ENCODE data around the gene LYRM1.

DNA sequence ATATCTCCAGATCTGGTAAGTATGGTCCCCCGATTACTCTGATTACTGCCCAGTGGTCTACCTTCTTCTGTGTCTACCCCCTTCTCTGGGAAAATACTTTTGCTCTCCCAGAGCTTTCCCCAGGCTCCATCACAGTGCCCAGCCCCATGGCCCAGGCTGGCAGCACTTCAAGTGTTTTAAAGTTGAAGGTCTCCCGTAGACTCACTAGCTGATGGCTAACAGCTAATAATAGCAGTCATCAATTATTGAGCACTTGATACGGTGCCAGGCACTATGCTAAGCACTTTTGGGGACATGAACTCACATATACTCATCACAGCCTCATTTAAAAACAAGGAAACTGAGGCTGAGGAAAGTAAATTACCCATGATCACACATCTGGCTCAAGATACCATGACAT is 33.8 kb upstream of the LYRM1 start:
- no peak for TF ChIP-seq RFX5 (IDR thresholded peaks at IDR 0.05; ENCODE audit: low read depth, low read length)
- TF ChIP-seq, protein P1, sequence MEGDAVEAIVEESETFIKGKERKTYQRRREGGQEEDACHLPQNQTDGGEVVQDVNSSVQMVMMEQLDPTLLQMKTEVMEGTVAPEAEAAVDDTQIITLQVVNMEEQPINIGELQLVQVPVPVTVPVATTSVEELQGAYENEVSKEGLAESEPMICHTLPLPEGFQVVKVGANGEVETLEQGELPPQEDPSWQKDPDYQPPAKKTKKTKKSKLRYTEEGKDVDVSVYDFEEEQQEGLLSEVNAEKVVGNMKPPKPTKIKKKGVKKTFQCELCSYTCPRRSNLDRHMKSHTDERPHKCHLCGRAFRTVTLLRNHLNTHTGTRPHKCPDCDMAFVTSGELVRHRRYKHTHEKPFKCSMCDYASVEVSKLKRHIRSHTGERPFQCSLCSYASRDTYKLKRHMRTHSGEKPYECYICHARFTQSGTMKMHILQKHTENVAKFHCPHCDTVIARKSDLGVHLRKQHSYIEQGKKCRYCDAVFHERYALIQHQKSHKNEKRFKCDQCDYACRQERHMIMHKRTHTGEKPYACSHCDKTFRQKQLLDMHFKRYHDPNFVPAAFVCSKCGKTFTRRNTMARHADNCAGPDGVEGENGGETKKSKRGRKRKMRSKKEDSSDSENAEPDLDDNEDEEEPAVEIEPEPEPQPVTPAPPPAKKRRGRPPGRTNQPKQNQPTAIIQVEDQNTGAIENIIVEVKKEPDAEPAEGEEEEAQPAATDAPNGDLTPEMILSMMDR (conservative IDR thresholded peaks at IDR 0.05; ENCODE audit: low read depth, low read length), result no peak
- TF ChIP-seq SMC3 (IDR thresholded peaks at IDR 0.05; ENCODE audit: low read depth, low read length), result no peak
- no peak for TF ChIP-seq CHD1 (IDR thresholded peaks at IDR 0.05; ENCODE audit: low read depth, low read length)
- no peak for TF ChIP-seq POLR2A (IDR thresholded peaks at IDR 0.05; ENCODE audit: low read depth, low read length)
- no peak for TF ChIP-seq RAD21 (IDR thresholded peaks at IDR 0.05; ENCODE audit: low read length)
- TF ChIP-seq BHLHE40 (IDR thresholded peaks at IDR 0.05; ENCODE audit: low read depth, low read length), result no peak
- TF ChIP-seq MAFK (IDR thresholded peaks at IDR 0.05; ENCODE audit: low read depth, low read length), result no peak
- no peak for TF ChIP-seq MXI1 (IDR thresholded peaks at IDR 0.05; ENCODE audit: borderline replicate concordance, low read depth, low read length)

All from IMR-90 (cell line).